G401.6 (cell line): ENCODE measurements around the gene KLK5.

Experiments
- FAIRE-seq: peaks from 2 replicates; lab custom pipeline; 2012; peaks lifted over from hg19 to GRCh38; lab: Jason Lieb, UNC

KLK5 gene

DNA sequence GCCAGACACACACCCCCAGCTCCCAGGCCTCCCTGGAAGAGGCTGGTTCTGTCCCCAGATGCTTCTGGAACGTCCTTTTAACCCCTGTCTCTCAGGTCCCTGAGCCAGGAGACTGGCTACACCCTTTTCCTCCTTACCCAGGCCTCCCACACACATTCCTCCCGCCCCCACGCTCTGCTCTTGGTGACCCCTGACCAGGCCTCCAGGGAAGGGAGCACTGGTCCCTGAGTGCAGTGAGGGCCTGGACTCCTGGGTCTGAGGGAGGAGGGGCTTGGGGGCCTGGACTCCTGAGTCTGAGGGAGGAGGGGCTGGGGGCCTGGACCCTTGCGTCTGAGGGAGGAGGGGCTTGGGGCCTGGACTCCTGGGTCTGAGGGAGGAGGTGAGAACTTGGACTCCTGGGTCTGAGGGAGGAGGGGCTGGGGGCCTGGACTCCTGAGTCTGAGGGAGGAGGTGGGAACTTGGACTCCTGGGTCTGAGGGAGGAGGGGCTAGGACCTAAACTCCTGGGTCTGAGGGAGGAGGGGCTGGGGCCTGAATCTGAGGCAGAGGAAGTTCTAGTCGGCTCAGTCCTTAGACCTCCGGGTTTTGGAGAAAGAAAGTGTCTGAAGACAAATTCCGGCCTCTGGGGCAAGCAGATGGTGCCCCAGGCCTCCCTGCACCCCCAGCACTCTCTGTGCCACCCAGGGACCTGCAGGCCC, 16.0 kb upstream of the KLK5 start:
- FAIRE-seq, result no peak

- no peak for FAIRE-seq
Observed at GRCh38 chr19:50967929-50968715, 15.3 kb upstream of the KLK5 start.

- FAIRE-seq, result no peak
Observed at GRCh38 chr19:50964266-50964665, 11.4 kb upstream of the KLK5 start.

- no peak for FAIRE-seq
Observed at GRCh38 chr19:50963381-50963780, 10.5 kb upstream of the KLK5 start.

- no peak for FAIRE-seq
Observed at GRCh38 chr19:50962245-50962644, 9.4 kb upstream of the KLK5 start.

DNA sequence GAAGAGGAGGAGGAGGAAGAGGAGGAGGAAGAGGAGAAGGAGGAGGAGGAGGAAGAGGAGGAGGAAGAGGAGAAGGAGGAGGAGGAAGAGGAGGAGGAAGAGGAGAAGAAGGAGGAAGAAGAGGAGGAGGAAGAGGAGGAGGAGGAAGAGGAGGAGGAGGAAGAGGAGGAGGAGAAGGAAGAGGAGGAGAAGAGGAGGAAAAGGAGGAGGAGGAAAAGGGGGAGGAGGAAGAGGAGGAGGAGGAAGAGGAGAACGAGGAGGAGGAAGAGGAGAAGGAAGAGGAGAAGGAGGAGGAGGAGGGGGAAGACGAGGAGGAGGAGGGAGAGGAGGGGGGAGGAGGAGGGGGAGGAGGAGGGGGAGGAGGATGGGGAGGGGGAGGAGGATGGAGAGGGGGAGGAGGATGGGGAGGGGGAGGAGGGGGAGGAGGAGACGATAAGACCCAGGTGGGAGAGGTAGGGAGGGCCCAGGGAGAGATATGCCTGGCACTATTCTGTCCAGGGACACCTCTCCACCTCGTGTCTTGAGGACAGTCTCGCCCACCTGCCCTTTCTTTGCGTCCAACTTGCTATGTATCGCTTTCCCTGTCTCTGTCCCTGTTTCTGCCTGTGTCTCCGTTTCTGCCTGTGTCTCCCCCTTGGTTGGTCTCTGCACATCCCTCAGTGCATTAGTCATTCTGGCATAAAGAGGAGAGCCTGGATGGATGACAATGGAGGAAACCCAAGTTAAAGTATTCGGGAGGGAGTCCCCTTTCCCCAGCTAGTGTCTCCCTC, 7.1 kb upstream of the KLK5 start:
- FAIRE-seq, result no peak

GRCh38 chr19:50957587-50957986, 4.7 kb upstream of the KLK5 start:
- no peak for FAIRE-seq

GRCh38 chr19:50949861-50950260, 3.0 kb downstream of the KLK5 start:
- FAIRE-seq, result no peak

- FAIRE-seq, result no peak
Observed at GRCh38 chr19:50947123-50947522, 5.7 kb downstream of the KLK5 start.

DNA sequence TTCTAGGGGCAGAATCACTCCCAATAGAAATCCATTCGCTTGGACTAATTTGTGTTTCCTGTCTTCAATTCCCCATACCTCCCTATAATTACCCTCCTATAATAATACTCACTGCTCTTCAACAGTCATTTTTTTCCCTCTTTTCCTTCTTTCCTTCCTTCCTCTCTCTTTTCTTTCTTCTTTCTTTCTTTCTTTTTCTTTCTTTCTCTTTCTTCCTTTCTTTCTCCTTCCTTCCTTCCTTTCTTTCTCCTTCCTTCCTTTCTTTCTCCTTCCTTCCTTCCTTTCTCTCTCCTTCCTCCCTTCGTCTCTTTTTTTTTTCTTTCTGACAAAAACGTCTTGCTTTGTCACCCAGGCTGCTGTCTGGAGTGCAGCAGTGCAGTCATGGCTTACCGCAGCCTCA, 8.0 kb downstream of the KLK5 start:
- FAIRE-seq, result no peak

DNA sequence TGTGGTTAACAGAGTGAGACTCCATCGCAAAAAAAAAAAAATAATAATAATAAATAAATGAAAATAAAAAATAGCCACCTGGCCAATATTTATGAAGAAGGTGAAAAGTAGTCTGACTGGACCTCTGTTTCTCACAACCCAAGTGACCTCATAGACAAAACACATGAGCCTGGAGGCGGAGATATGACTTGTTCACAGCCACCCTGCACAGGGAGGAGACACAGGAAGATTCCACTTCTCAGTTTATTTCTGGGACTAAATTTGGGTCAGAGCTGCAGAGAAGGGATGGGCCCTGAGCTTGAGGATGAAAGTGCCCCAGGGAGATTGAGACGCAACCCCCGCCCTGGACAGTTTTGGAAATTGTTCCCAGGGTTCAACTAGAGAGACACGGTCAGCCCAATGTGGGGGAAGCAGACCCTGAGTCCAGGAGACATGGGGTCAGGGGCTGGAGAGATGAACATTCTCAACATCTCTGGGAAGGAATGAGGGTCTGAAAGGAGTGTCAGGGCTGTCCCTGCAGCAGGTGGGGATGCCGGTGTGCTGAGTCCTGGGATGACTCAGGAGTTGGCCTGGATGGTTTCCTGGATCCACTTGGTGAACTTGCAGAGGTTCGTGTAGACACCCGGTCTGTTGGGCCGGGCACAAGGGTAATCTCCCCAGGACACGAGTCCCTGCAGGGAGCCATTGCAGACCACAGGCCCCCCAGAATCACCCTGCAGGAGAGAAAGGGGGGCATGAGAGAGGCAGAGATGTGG, 9.6 kb downstream of the KLK5 start:
- FAIRE-seq, result no peak

- FAIRE-seq, result no peak
Observed at GRCh38 chr19:50939596-50939995, 13.2 kb downstream of the KLK5 start.

DNA sequence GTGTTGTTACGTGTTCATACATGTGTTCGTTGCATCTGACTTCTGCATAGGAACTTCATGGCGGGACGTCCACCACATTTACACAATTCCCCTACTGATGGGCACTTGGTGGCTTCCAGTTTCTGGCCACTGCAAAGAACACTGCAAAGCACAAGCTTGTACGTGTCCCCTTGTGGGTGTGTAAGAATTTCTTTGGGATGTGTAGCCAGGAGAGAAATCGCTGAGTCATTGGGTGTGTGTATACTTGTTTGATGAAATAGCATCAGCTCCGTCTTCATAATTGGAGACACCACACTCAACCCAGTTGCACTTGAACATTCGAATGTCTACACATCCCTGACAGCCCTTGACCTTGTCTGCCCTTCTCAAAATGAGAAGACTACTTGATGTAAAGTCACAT, 19.2 kb downstream of the KLK5 start:
- no peak for FAIRE-seq

GRCh38 chr19:50932690-50933083, 20.2 kb downstream of the KLK5 start:
- no peak for FAIRE-seq

GRCh38 chr19:50932018-50932689, 20.7 kb downstream of the KLK5 start:
- no peak for FAIRE-seq

GRCh38 chr19:50931023-50931422, 21.8 kb downstream of the KLK5 start:
- FAIRE-seq, result no peak

DNA sequence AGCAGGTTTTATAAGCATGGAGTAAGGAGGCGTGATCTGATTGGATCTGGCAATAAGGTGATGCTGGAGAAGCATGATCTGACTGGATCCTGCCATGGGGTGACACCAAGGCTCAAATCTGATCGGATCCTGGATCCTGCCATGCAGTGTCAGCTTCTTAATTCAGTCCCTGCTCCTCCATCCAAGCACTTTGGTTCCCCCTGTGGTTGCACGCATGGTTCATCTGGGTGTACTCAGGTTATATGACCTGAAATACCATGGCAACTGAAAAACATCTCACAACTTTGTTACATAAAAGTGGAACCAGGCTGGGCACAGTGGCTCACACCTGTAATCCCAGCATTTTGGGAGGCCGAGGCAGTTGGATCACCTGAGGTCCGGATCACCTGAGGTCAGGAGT, 24.0 kb downstream of the KLK5 start:
- FAIRE-seq, result no peak

GRCh38 chr19:50926144-50926543, 26.7 kb downstream of the KLK5 start:
- no peak for FAIRE-seq

DNA sequence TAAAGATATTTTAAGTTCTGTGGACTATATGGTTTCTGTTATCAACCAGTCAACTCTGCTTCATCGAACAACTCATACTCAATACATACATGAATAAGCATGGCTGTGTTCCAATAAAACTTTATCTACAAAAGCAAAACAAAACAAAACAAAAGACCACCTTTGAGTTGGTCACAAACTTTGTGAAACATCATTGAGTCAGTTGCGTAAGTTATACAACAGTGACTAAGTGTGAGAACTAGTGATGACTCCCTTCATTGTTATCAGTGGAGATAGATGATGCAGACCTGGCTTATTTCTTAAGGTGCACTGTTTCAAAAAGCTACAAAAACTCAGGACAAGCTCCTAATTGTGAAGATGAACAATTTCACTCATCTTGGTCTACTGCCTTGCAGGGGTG, 27.1 kb downstream of the KLK5 start:
- no peak for FAIRE-seq

GRCh38 chr19:50924586-50924985, 28.3 kb downstream of the KLK5 start:
- no peak for FAIRE-seq

DNA sequence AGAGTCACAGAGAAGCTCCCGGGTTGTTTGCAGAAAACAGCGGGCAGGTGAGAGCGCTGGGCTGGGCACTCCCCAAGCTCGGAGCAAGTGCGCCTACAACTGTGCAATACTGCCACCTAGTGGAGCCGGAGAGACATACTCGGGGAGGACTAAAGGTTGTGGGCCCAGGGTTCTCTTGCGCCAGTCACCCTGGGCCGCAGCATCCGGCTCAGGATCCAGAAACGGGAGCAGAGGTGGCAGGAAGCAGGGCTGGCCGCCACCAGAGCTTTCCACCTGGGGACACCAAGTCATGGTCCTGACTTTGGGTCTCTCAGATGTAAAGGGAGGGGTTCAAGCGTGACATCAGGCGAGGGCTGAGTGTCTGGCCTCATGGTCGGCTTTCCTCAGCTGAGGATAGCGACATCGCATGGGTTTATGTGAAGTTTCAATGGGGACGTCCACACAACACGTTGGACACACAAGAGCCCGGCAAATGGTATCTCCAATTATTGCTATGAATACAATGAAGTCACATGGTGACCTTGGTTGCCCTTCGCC, 30.5 kb downstream of the KLK5 start:
- peak; percentile 40 for FAIRE-seq
